GM12878 (cell line): Measurements from ENCODE around the gene UBA7. TPM values are rescaled to one million over a fixed set of nuclear protein-coding genes. Genes with fewer than 3 reads are reported as not detected.

Source experiments
- BACH1 ChIP-seq: fragments of 450-650 bp; IDR thresholded peaks from 2 replicates; pipeline ENCODE4 v1.6.1; 2017; ENCODE audit warnings: mild to moderate bottlenecking, borderline replicate concordance
- CHD1 ChIP-seq: IDR thresholded peaks from 2 replicates; pipeline ENCODE4 v1.6.1; 2012; ENCODE audit warnings: low read depth, low read length, improper control_type of control experiment
- CHD2 ChIP-seq: IDR thresholded peaks from 2 replicates; pipeline ENCODE4 v1.6.1; 2011; ENCODE audit warnings: low read depth, low read length, improper control_type of control experiment, borderline replicate concordance
- ELK1 ChIP-seq: IDR thresholded peaks from 2 replicates; pipeline ENCODE4 v1.6.1; 2012; ENCODE audit warnings: low read depth, low read length, improper control_type of control experiment
- FOXK2 ChIP-seq: fragments of 450-650 bp; IDR thresholded peaks from 2 replicates; pipeline ENCODE4 v1.6.1; 2017; ENCODE audit warnings: mild to moderate bottlenecking, moderate library complexity
- GATAD2B ChIP-seq: fragments of 450-650 bp; conservative IDR thresholded peaks from 2 replicates; pipeline ENCODE4 v1.6.1; 2017; ENCODE audit warnings: low read depth, mild to moderate bottlenecking, moderate library complexity
- HDAC6 ChIP-seq: fragments of 200-600 bp; sonication (generic); IDR thresholded peaks from one replicate; pipeline ENCODE4 v1.8.0; 2017; ENCODE audit warnings: antibody characterized with exemption; ENCODE audit not compliant: unreplicated experiment
- JUND ChIP-seq: IDR thresholded peaks from 2 replicates; pipeline ENCODE4 v1.6.1; 2012; ENCODE audit warnings: low read depth, mild to moderate bottlenecking, low read length, improper control_type of control experiment, moderate library complexity
- KLF5 ChIP-seq: fragments of 450-650 bp; IDR thresholded peaks from 2 replicates; pipeline ENCODE4 v1.6.1; 2014; ENCODE audit warnings: mild to moderate bottlenecking; ENCODE audit not compliant: partially characterized antibody
- MLLT1 ChIP-seq: fragments of 450-650 bp; IDR thresholded peaks from 2 replicates; pipeline ENCODE4 v1.6.1; 2016; ENCODE audit warnings: mild to moderate bottlenecking
- PML ChIP-seq: IDR thresholded peaks from 2 replicates; pipeline ENCODE4 v1.6.1; 2012; ENCODE audit warnings: low read length, inconsistent platforms
- POLR2AphosphoS2 ChIP-seq: IDR thresholded peaks from 2 replicates; pipeline ENCODE4 v1.6.1; 2011; ENCODE audit warnings: low read depth, mild to moderate bottlenecking, low read length, improper control_type of control experiment, moderate library complexity
- PRDM15 ChIP-seq: fragments of 450-650 bp; formaldehyde crosslinking; IDR thresholded peaks from 2 replicates; pipeline ENCODE4 v1.4.0; 2020; ENCODE audit warnings: mild to moderate bottlenecking, moderate library complexity
- RCOR1 ChIP-seq: conservative IDR thresholded peaks from 2 replicates; pipeline ENCODE4 v1.6.1; 2012; ENCODE audit warnings: low read depth, low read length, improper control_type of control experiment
- STAT1 ChIP-seq: fragments of 450-650 bp; conservative IDR thresholded peaks from 2 replicates; pipeline ENCODE4 v1.6.1; 2014; ENCODE audit warnings: antibody characterized with exemption, mild to moderate bottlenecking
- TAF1 ChIP-seq: IDR thresholded peaks from 2 replicates; pipeline ENCODE4 v1.6.1; 2011; ENCODE audit warnings: mild to moderate bottlenecking, low read depth, low read length, borderline replicate concordance
- WRNIP1 ChIP-seq: IDR thresholded peaks from 2 replicates; pipeline ENCODE4 v1.6.1; 2011; ENCODE audit warnings: low read depth, low read length, improper control_type of control experiment, borderline replicate concordance
- polyA plus RNA-seq, 11 experiments: library from polyadenylated mRNA; depleted of rRNA in 4 of 11; unstranded in 6 of 11; stranded (reverse) in 5 of 11; fragments of >200 nt; fragmentation: Nextera tagmentation in 4 of 11; fragmentation: Illumina TruSeq in 1 of 11; extraction: Ambion mirVana in 4 of 11; extraction: Trizol in 1 of 11; gene quantifications; 1 replicate in 1 of 11; 2 replicates in 10 of 11; pipeline versions ENCODE4 v1.2.1 to v1.2.3, GENCODE V29; 2011 to 2016; ENCODE audit warnings: inconsistent platforms in 2 of 11, missing spikeins in 2 of 11, low read depth in 1 of 11
- total RNA-seq, 4 experiments: library from RNA; depleted of rRNA in 3 of 4; stranded (reverse); fragments of >200 nt in 3 of 4; fragmentation: Illumina TruSeq in 1 of 4; extraction: Trizol in 1 of 4; gene quantifications; 2 replicates each; pipeline versions ENCODE4 v1.2.1 to v1.2.3, GENCODE V29; 2013 to 2021
- TF ChIP-seq, protein P1 (sequence below): fragments of 450-650 bp; IDR thresholded peaks from 2 replicates; pipeline ENCODE4 v1.6.1; 2017; ENCODE audit warnings: mild to moderate bottlenecking, low read depth, inconsistent platforms; ENCODE audit not compliant: poor library complexity, severe bottlenecking

The UBA7 gene
- total and polyA plus RNA-seq, 10 of the 15 experiments (the other 5 are each of a cell fraction or from before 2014, with no cell fraction given) = 11.8 to 116 (median 46.7) TPM

DNA sequence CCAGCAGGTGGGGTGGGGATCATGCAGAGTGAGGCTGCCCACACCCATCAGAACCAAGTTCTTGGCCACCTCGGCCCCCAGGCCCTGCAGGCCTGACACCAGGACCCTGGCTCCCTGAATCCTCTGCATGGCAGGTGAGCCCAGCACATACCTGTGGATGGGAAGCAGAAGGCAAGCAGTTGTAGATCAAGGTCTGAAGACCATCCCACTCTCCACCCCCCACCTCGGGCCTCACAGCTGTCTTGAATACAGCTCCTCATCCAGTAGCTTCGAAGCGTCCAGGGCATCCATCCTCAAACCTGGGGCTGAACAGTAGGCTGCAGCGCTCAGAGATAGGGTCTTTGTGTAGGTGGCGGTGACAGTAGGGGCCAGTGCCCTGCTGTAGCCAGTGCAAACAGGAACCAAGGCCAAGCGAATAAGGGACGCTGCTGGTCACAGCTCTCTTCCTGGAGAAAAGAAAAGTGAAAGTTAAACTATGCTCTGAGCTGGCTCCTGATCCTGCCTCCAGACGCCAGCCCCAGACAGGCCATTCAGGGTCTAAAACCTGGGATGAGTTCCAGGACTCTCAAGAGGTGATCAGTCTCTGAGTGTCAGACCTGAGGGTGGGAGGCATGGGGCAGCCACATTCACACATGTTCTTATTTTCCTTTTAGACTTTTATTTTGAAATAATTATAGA is at the start of gene UBA7 (continued):
- TF ChIP-seq ELK1 (0 out of 2 replicates have a peak, but pooled peaks have one; percentile 9), KLF5 (no peak), CHD1 (no peak), FOXK2 (no peak), JUND (no peak), CHD2 (0 out of 2 replicates have a peak, but pooled peaks have one; percentile 53), BACH1 (no peak; the same call in 1 of the 2 replicates), STAT1 (no peak), RCOR1 (no peak), GATAD2B (no peak), MLLT1 (no peak), TAF1 (no peak), PML (no peak; the same call in 1 of the 2 replicates), POLR2AphosphoS2 (peak; percentile 52; the same call in 1 of the 2 replicates), PRDM15 (CRISPR knock-in tag) (no peak), HDAC6 (no peak), WRNIP1 (no peak)
- TF ChIP-seq, protein P1, sequence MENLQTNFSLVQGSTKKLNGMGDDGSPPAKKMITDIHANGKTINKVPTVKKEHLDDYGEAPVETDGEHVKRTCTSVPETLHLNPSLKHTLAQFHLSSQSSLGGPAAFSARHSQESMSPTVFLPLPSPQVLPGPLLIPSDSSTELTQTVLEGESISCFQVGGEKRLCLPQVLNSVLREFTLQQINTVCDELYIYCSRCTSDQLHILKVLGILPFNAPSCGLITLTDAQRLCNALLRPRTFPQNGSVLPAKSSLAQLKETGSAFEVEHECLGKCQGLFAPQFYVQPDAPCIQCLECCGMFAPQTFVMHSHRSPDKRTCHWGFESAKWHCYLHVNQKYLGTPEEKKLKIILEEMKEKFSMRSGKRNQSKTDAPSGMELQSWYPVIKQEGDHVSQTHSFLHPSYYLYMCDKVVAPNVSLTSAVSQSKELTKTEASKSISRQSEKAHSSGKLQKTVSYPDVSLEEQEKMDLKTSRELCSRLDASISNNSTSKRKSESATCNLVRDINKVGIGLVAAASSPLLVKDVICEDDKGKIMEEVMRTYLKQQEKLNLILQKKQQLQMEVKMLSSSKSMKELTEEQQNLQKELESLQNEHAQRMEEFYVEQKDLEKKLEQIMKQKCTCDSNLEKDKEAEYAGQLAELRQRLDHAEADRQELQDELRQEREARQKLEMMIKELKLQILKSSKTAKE = no peak
